CD14-positive monocyte (primary cell): Measurements from ENCODE around the gene STK11. TPM values are rescaled to one million over a fixed set of nuclear protein-coding genes. Genes with fewer than 3 reads are reported as not detected.

Source experiments
- DNase-seq, 3 donors: peaks; one replicate each; pipeline ENCODE4 v3.0.0-alpha.2; 2011 to 2022
- H2AFZ ChIP-seq: 2 replicates; pipeline ENCODE4 v1.6.0; 2012; ENCODE audit warnings: mild to moderate bottlenecking, low read depth, low read length, inconsistent platforms; ENCODE audit not compliant: insufficient read depth, poor library complexity, severe bottlenecking
- H3K27ac ChIP-seq, 2 donors: 1 replicate in 1 of 2; 2 replicates in 1 of 2; pipeline ENCODE4 v1.5.1; 2012 to 2013; ENCODE audit warnings: low read length in 2 of 2, control low read depth in 1 of 2, inconsistent platforms in 1 of 2, low read depth in 1 of 2, mild to moderate bottlenecking in 1 of 2
- H3K27me3 ChIP-seq, 2 donors: one replicate each; pipeline versions ENCODE4 v1.6.0 to v1.6.1; 2011 to 2013; ENCODE audit warnings: low read length in 2 of 2; ENCODE audit not compliant: control insufficient read depth in 2 of 2, insufficient read depth in 2 of 2
- H3K36me3 ChIP-seq, 2 donors: replicated peaks in 1 of 2; 1 replicate in 1 of 2; 2 replicates in 1 of 2; pipeline versions ENCODE4 v1.5.1 to v1.6.1; 2012 to 2013; ENCODE audit warnings: low read length in 2 of 2, control low read depth in 1 of 2, inconsistent platforms in 1 of 2, mild to moderate bottlenecking in 1 of 2; ENCODE audit not compliant: insufficient read depth in 2 of 2, control insufficient read depth in 1 of 2
- H3K4me1 ChIP-seq, 2 donors: 1 replicate in 1 of 2; 2 replicates in 1 of 2; pipeline versions ENCODE4 v1.5.1 to v1.6.1; 2012 to 2013; ENCODE audit warnings: low read length in 2 of 2, control low read depth in 1 of 2, inconsistent platforms in 1 of 2, mild to moderate bottlenecking in 1 of 2, moderate library complexity in 1 of 2; ENCODE audit not compliant: insufficient read depth in 2 of 2, control insufficient read depth in 1 of 2
- H3K4me2 ChIP-seq: replicated peaks from 2 replicates; pipeline ENCODE3; 2012; ENCODE audit warnings: low read length, moderate library complexity, mild to moderate bottlenecking; ENCODE audit not compliant: poor library complexity, severe bottlenecking; ENCODE audit errors: extremely low read depth
- H3K4me3 ChIP-seq, 3 experiments: fragments of 200-600 bp in 1 of 3; sonication (generic) in 1 of 3; replicated peaks in 1 of 3; 1 replicate in 2 of 3; 2 replicates in 1 of 3; pipeline ENCODE4 v1.5.1; 2011 to 2013; ENCODE audit warnings: low read length in 3 of 3, mild to moderate bottlenecking in 3 of 3, control low read depth in 2 of 3, low read depth in 2 of 3, inconsistent platforms in 1 of 3, moderate library complexity in 1 of 3
- H3K79me2 ChIP-seq: 2 replicates; pipeline ENCODE4 v1.6.0; 2012; ENCODE audit warnings: mild to moderate bottlenecking, control low read depth, inconsistent platforms, low read length, moderate library complexity; ENCODE audit not compliant: insufficient read depth
- H3K9ac ChIP-seq: 2 replicates; pipeline ENCODE4 v1.6.0; 2017; ENCODE audit warnings: low read length, mild to moderate bottlenecking; ENCODE audit not compliant: insufficient read depth, poor library complexity, severe bottlenecking
- H3K9me3 ChIP-seq, 2 donors: replicated peaks in 1 of 2; 1 replicate in 1 of 2; 2 replicates in 1 of 2; pipeline versions ENCODE4 v1.5.1 to v1.6.1; 2012 to 2013; ENCODE audit warnings: low read length in 2 of 2, control low read depth in 1 of 2; ENCODE audit not compliant: control insufficient read depth in 1 of 2, insufficient read depth in 1 of 2
- H4K20me1 ChIP-seq: 2 replicates; pipeline ENCODE4 v1.6.0; 2012; ENCODE audit warnings: mild to moderate bottlenecking, low read length, control low read depth, moderate library complexity; ENCODE audit not compliant: insufficient read depth
- H3K27ac Mint-ChIP-seq, 7 donors: one replicate each; pipeline ENCODE4 v1.8.0; 2020; ENCODE audit warnings: mild to moderate bottlenecking in 7 of 7, mixed read lengths in 7 of 7, moderate library complexity in 6 of 7, inconsistent platforms in 2 of 7
- H3K27me3 Mint-ChIP-seq, 3 donors: one replicate each; pipeline ENCODE4 v1.8.0; 2021 to 2022; ENCODE audit warnings: low read depth in 3 of 3, mild to moderate bottlenecking in 3 of 3, mixed read lengths in 3 of 3, moderate library complexity in 3 of 3, inconsistent platforms in 1 of 3
- H3K36me3 Mint-ChIP-seq, 2 donors: one replicate each; pipeline ENCODE4 v1.8.0; 2020; ENCODE audit warnings: mixed read lengths in 2 of 2, inconsistent platforms in 1 of 2, mild to moderate bottlenecking in 1 of 2
- H3K4me1 Mint-ChIP-seq: one replicate; pipeline ENCODE4 v1.8.0; 2020; ENCODE audit warnings: mild to moderate bottlenecking, mixed read lengths
- H3K4me3 Mint-ChIP-seq, 2 donors: one replicate each; pipeline ENCODE4 v1.8.0; 2020; ENCODE audit warnings: mild to moderate bottlenecking in 2 of 2, mixed read lengths in 2 of 2, moderate library complexity in 1 of 2
- H3K9me3 Mint-ChIP-seq, 7 donors: one replicate each; pipeline ENCODE4 v1.8.0; 2020 to 2022; ENCODE audit warnings: mixed read lengths in 7 of 7, mild to moderate bottlenecking in 6 of 7, moderate library complexity in 6 of 7, inconsistent platforms in 2 of 7
- CTCF ChIP-seq: fragments of 200-600 bp; IDR thresholded peaks from one replicate; pipeline ENCODE4 v1.8.0; 2022; ENCODE audit warnings: antibody characterized with exemption, mild to moderate bottlenecking
- WGBS: methylation state at CpG from one replicate; pipeline ENCODE4 v1.1.5; 2013; ENCODE audit warnings: missing lambda C conversion rate; ENCODE audit not compliant: insufficient coverage; 5-methylcytosine and 5-hydroxymethylcytosine counted together
- intact Hi-C, 2 donors: fragments of 100-400 bp; cut with micrococcal nuclease; formaldehyde crosslinking; loops; one replicate each; pipeline versions ENCODE4 v1.15.0 to v1.15.1; 2023
- polyA plus RNA-seq, 3 donors: library from polyadenylated mRNA; depleted of rRNA in 1 of 3; unstranded in 2 of 3; stranded (reverse) in 1 of 3; fragments of 300-500 nt in 2 of 3; fragments of >200 nt in 1 of 3; fragmentation: Illumina TruSeq in 2 of 3; gene quantifications; 1 replicate in 2 of 3; 2 replicates in 1 of 3; pipeline ENCODE4 v1.2.3, GENCODE V29; 2012 to 2021

Gene STK11
- polyA plus RNA-seq, 3 donors: 6.2 to 72.1 (median 15.4) TPM

- Histone ChIP-seq H3K79me2 (peaks cover 76% of the 10 kb centered on the region), H3K4me2 (no peak overlapping the region), H3K9ac (no peak overlapping the region), H2AFZ (no peak overlapping the region), H4K20me1 (peaks cover 97% of the 10 kb centered on the region), H3K9me3 (no peaks in the 10 kb centered on the region), H3K4me3 (peak overlapping the region in 1 of 3 experiments; percentile 99), H3K27me3 (no peaks in the 10 kb centered on the region), H3K27ac (peak overlapping the region; percentile 27 to 92), H3K36me3 (peaks cover 49 to 60% of the 10 kb centered on the region in 2 donors), H3K4me1 (peaks cover 66 to 73% of the 10 kb centered on the region in 2 donors)
- H3K27me3 Mint-ChIP-seq: peaks cover 0 to 6% (median 0%) of the 10 kb centered on the region in 3 donors
- H3K36me3 Mint-ChIP-seq: peaks cover 37 to 59% of the 10 kb centered on the region in 2 donors
- H3K4me1 Mint-ChIP-seq: peaks cover 48% of the 10 kb centered on the region
- H3K27ac Mint-ChIP-seq: peak overlapping the region; percentile 51 to 89 (median 81)
- WGBS: 92% methylated on average over 41 of the region's 52 CpGs
- intact Hi-C loops: no loop called here
- peaks cover 0 to 2% (median 0%) of the 10 kb centered on the region in 7 donors for H3K9me3 Mint-ChIP-seq
- TF ChIP-seq CTCF: no peak
- H3K4me3 Mint-ChIP-seq: no peak overlapping the region
- DNase-seq: no peak
Measured at GRCh38 chr19:1255186-1256161, 49.9 kb downstream of the STK11 start.

- H3K27me3 ChIP-seq: no peaks in the 10 kb centered on the region
- peaks cover 84% of the 10 kb centered on the region for H4K20me1 ChIP-seq
- H3K4me1 ChIP-seq: peaks cover 76 to 85% of the 10 kb centered on the region in 2 donors
- Mint-ChIP-seq H3K9me3 (peaks cover 0 to 2% (median 0%) of the 10 kb centered on the region in 7 donors), H3K36me3 (peaks cover 35 to 51% of the 10 kb centered on the region in 2 donors), H3K4me3 (peak overlapping the region in 1 of 2 donors; percentile 85), H3K27me3 (peaks cover 3 to 5% (median 4%) of the 10 kb centered on the region in 3 donors), H3K4me1 (peaks cover 55% of the 10 kb centered on the region), H3K27ac (peak overlapping the region in 5 of 7 donors; percentile 89 to 97 (median 94))
- no peak overlapping the region for H2AFZ ChIP-seq
- peak overlapping the region in 1 of 3 experiments; percentile 93 for H3K4me3 ChIP-seq
- H3K9ac ChIP-seq: no peak overlapping the region
- no peak for TF ChIP-seq CTCF
- peak overlapping the region; percentile 95 for H3K4me2 ChIP-seq
- intact Hi-C loops: no loop called here
- H3K9me3 ChIP-seq: no peaks in the 10 kb centered on the region
- no peak overlapping the region for H3K27ac ChIP-seq
- peaks cover 42 to 50% of the 10 kb centered on the region in 2 donors for H3K36me3 ChIP-seq
- peaks cover 62% of the 10 kb centered on the region for H3K79me2 ChIP-seq
- DNase-seq: no peak
- WGBS: 96% methylated on average over 32 of the region's 46 CpGs
Measured at GRCh38 chr19:1256646-1257474, 51.3 kb downstream of the STK11 start.
